KBM-7 (cell line): ENCODE measurements around the gene ATF7.
A peak's percentile ranks its signal among the peaks of the same experiment; 100 is the strongest.
"Not testable (repeated sequence)": the region's sequence is repeated elsewhere in the genome, so short reads cannot be mapped to it uniquely, and the experiment has no call there.

Source experiments
- DNase-seq: peaks from one replicate; pipeline ENCODE4 v3.0.0-alpha.2; 2015
- in situ Hi-C: fragments of 300-500 bp; cut with MboI; formaldehyde crosslinking; loops from 2 replicates; pipeline ENCODE4 v1.14.3; 2020; ENCODE audit warnings: low sequenced_read_pairs, low pct_unique_long_range_greater_than_20kb, mixed read lengths

ATF7 gene

GRCh38 chr12:53495903-53496751 is 130.1 kb downstream of the ATF7 start:
- in situ Hi-C loops: no loop called here
- peak; percentile 54 for DNase-seq

- no peak for DNase-seq
- in situ Hi-C loops: no loop called here
Measured at GRCh38 chr12:53493610-53494391, 132.4 kb downstream of the ATF7 start.

- peak; percentile 90 for DNase-seq
- in situ Hi-C loops: no loop called here
Measured at GRCh38 chr12:53492830-53493609, 133.2 kb downstream of the ATF7 start.

- DNase-seq: no peak
- in situ Hi-C loops: no loop called here
Measured at GRCh38 chr12:53492188-53492587, 134.0 kb downstream of the ATF7 start.

- in situ Hi-C loops: no loop called here
Measured at GRCh38 chr12:53489242-53489864, 136.8 kb downstream of the ATF7 start.

GRCh38 chr12:53486736-53487487 is 139.3 kb downstream of the ATF7 start:
- DNase-seq: no peak
- in situ Hi-C loops: no loop called here

More at GRCh38 chr12:53489242-53489864, 136.8 kb downstream of the ATF7 start:
- DNase-seq: no peak

- in situ Hi-C loops: no loop called here
- DNase-seq: no peak
Measured at GRCh38 chr12:53485955-53486735, 140.0 kb downstream of the ATF7 start.

DNA sequence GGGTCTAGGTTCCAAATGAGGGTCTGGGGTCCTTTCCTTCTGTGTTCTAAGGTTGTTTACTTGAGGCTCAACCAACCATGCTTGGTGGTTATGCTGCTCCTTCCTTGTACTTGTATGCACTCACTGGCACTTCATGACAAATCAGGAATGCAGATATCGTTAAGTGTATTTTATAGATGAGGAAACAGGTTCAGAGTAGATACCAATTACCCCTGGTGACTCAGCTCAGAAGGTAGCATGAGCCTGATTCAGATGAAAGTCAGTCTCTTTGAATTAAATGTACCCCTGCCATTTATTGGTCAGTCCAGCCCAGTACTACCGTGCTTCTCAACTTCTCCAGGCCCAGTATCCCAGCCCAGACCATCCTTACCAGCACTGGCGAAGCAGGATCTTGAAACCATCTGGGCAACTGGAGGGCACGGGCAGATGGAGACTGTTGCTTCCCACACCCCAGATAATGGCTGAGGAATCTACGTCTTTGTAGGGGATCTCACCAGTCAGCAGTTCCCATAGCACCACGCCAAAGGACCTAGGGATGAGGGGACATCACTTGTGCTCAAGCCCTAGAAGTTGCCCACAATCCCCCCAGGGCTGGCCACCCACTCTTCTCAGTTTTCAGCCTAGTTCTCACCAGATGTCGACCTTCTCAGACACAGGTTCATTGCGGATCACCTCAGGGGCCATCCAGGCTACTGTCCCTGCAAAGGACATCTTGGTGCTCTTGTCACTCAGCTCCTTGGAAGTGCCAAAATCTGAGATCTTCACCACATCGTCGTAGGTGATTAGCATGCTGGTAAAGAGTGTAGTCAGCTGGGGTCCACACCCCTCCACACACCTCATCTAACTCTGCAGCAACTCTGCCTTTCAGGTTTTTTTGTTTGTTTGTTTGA is 141.3 kb downstream of the ATF7 start:
- in situ Hi-C loops: no loop called here

GRCh38 chr12:53483979-53484377 is 142.2 kb downstream of the ATF7 start:
- no peak for DNase-seq
- in situ Hi-C loops: no loop called here

More for the DNA sequence above, 141.3 kb downstream of the ATF7 start:
- DNase-seq: no peak

- in situ Hi-C loops: no loop called here
- peak; percentile 26 for DNase-seq
Measured at GRCh38 chr12:53483225-53483978, 142.8 kb downstream of the ATF7 start.

DNA sequence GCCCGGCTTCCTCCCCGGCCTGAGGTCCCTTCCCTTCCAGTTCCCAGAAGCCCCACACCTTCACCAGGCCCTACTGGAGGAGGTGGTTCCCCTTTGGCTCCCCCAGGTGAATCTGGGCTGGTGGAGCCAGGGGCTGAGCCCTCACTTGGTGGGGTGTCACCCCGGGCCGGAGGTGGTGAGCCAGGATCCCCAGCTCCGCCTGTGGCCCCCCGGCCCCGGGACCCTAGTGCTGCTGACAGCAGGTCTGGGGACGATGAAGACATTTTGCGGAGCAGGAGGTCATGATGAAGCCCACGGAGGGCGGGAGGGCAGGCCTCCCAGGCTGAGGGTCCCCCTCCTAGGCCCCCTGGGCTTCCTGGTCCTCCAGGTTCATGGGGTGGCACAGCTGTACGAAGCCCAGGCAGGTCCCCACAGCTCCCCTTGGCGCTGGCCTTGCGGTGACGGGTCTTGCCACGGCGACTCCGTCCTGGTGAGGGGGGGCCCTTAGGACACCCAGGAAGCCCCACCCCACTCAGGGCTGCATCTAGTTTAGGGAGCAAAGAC is 143.5 kb downstream of the ATF7 start:
- in situ Hi-C loops: no loop called here
- no peak for DNase-seq

DNA sequence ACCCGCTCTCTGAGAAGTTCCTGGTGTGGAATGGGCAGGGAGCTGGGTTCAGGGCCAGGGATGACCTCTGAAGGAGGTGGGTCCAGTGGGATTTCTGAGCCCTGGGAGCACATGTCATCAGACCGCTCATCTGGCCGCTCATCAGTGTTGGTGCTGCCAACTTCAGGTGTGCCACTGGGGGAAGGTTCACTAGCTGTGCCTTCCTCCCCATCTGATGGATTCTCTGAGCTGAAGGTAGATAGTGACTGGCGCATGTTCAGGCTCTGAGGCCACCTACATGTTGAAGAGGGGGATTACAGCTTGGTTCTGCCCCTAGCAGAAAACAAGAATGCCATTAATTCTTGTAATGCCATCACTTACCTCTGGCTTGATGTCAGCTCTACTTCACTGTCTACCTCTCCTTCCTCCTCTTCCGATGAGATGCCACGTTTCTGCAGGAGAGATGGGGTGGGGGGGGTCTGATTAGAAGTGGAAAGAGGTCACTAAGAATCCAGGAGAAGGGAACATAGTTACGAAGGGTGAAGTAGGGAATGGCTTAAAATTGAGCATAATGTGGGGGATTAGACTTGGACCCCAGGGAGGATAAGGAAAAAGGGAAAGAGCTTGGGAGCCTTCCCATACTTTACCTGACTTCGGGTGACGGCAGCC is 144.1 kb downstream of the ATF7 start:
- in situ Hi-C loops: no loop called here
- peak; percentile 36 for DNase-seq

- DNase-seq, in situ Hi-C loops: not testable (repeated sequence)
Measured at GRCh38 chr12:53481458-53481857, 144.7 kb downstream of the ATF7 start.

GRCh38 chr12:53480491-53481442 is 145.4 kb downstream of the ATF7 start:
- in situ Hi-C loops: no loop called here
- DNase-seq: no peak
